ENCODE data around the gene BSCL2. TPM values are rescaled to one million over a fixed set of nuclear protein-coding genes. Genes with fewer than 3 reads are reported as not detected.
"Not testable (repeated sequence)": the region's sequence is repeated elsewhere in the genome, so short reads cannot be mapped to it uniquely, and the experiment has no call there.

The BSCL2 gene
- total RNA-seq, 1 experiment from 2014 or later, result 97.2 TPM

DNA sequence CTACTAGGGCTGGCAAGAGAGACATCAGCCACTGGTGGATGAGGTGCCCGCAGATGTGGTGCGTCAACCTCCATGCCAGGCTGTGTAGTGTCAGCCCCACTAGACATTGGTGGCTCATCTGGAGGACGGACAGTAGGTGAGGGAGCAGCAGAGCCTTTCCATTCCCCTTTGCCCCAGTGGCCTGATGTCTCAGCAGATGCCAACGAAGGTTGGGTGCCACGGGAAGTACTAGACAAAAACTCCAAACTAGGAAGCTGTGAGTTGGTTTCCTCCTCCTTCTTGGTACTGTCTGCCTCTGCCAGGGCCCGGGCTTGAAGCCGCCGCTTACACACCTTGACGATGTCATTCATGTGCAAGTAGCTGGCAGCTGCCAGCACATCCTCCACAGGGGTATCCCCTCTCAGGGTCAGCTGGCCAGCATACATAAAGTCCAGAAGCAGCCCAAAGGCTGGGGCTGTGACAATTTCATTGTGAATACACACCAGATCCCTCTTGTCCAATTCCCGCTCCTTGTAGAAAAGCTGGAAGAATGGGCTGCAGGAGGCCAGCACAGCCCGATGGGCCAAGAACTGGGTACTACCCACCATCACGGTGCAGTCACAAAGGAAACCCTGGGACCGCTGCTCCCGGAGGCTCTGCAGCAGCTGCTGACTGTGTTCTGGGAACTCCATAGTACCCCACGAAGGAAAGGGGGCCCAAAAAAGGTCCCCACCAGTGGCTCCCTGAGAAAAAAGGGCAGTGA, 45.9 kb upstream of the BSCL2 start:
- no peaks in the 10 kb centered on the region; the same call in 1 of the 2 replicates for H3K27me3 Mint-ChIP-seq (ENCODE audit: low read depth)
- H3K4me3 Mint-ChIP-seq, result peak overlapping the region; percentile 95
- ATAC-seq (no peak), DNase-seq (ENCODE audit: low spot score) (no peak)
- H3K36me3 Mint-ChIP-seq, result peaks cover 41% of the 10 kb centered on the region
- H3K27ac Mint-ChIP-seq, result peak overlapping the region; percentile 78; the same call in 1 of the 2 replicates
- CTCF ChIA-PET, result interaction anchor here (0.7 to 2.7 kb wide), 20 partner anchors 7 to 413 kb away, joined by 3 to 67 read pairs (median 4); partner anchors contain the start of genes BSCL2, GNG3, HNRNPUL2 and NXF1
- POLR2A ChIA-PET, result interaction anchor here (0.6 to 2.5 kb wide), 18 partner anchors 16 to 162 kb away, joined by 3 to 30 read pairs (median 8); partner anchors contain the start of genes B3GAT3, BSCL2, C11orf98 and CSKMT
- peaks cover 23% of the 10 kb centered on the region for H3K4me1 Mint-ChIP-seq
- no peaks in the 10 kb centered on the region for H3K9me3 Mint-ChIP-seq
- TF ChIP-seq, protein P1, sequence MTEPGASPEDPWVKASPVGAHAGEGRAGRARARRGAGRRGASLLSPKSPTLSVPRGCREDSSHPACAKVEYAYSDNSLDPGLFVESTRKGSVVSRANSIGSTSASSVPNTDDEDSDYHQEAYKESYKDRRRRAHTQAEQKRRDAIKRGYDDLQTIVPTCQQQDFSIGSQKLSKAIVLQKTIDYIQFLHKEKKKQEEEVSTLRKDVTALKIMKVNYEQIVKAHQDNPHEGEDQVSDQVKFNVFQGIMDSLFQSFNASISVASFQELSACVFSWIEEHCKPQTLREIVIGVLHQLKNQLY (CRISPR knock-in tag; IDR thresholded peaks at IDR 0.05), result no peak
- TF ChIP-seq OVOL2 (CRISPR knock-in tag; IDR thresholded peaks at IDR 0.05; ENCODE audit: borderline replicate concordance) (no peak), PRRX2 (CRISPR knock-in tag; IDR thresholded peaks at IDR 0.05) (no peak), ZNF219 (CRISPR knock-in tag; IDR thresholded peaks at IDR 0.05; ENCODE audit: borderline replicate concordance) (no peak), ELF4 (CRISPR knock-in tag; IDR thresholded peaks at IDR 0.05; ENCODE audit: low read depth) (no peak), NFATC4 (CRISPR knock-in tag; IDR thresholded peaks at IDR 0.05) (no peak)
- TF ChIP-seq, protein P2, sequence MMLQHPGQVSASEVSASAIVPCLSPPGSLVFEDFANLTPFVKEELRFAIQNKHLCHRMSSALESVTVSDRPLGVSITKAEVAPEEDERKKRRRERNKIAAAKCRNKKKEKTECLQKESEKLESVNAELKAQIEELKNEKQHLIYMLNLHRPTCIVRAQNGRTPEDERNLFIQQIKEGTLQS (CRISPR knock-in tag; conservative IDR thresholded peaks at IDR 0.05), result no peak
- TF ChIP-seq, protein P3, sequence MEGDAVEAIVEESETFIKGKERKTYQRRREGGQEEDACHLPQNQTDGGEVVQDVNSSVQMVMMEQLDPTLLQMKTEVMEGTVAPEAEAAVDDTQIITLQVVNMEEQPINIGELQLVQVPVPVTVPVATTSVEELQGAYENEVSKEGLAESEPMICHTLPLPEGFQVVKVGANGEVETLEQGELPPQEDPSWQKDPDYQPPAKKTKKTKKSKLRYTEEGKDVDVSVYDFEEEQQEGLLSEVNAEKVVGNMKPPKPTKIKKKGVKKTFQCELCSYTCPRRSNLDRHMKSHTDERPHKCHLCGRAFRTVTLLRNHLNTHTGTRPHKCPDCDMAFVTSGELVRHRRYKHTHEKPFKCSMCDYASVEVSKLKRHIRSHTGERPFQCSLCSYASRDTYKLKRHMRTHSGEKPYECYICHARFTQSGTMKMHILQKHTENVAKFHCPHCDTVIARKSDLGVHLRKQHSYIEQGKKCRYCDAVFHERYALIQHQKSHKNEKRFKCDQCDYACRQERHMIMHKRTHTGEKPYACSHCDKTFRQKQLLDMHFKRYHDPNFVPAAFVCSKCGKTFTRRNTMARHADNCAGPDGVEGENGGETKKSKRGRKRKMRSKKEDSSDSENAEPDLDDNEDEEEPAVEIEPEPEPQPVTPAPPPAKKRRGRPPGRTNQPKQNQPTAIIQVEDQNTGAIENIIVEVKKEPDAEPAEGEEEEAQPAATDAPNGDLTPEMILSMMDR (IDR thresholded peaks at IDR 0.05), result no peak
- TF ChIP-seq, protein P4, sequence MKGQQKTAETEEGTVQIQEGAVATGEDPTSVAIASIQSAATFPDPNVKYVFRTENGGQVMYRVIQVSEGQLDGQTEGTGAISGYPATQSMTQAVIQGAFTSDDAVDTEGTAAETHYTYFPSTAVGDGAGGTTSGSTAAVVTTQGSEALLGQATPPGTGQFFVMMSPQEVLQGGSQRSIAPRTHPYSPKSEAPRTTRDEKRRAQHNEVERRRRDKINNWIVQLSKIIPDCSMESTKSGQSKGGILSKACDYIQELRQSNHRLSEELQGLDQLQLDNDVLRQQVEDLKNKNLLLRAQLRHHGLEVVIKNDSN (CRISPR knock-in tag; IDR thresholded peaks at IDR 0.05), result no peak

DNA sequence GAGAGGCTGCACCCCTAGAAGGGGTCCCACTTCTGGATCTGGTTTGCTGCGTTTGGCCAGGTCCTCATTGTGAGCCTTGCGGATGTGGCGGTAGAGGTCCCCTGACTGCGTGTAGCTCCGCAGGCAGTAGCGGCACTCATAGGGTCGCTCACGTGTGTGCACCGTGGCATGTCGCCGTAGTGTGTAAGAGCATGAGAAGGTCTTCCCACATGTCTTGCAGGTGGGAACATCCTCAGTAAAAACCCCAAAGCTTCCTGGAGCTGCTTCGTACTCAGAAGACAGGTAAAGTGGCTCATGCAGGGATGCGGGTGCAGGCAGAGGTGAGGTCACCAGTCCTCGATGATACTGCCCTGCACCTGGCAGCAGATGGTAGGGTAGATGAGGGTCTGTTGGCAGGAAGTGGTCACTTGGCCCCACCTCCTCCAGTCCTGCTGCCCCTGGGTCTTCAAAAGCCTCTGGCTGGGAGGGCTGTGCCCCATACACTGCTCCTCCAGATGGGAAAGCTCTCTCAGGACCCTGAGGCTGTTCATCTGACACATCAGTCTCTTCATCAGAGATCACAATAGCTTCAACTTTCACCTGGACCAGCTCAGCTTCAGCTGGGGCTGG, 45.1 kb upstream of the BSCL2 start:
- DNase-seq (ENCODE audit: low spot score), result no peak
- Mint-ChIP-seq H3K27ac (peak overlapping the region; percentile 76), H3K4me1 (peaks cover 20% of the 10 kb centered on the region), H3K27me3 (ENCODE audit: low read depth) (no peaks in the 10 kb centered on the region; the same call in 1 of the 2 replicates), H3K4me3 (no peak overlapping the region), H3K36me3 (peaks cover 41% of the 10 kb centered on the region), H3K9me3 (no peaks in the 10 kb centered on the region)
- 0 out of 2 replicates have a peak, but pooled peaks have one; percentile 54 for TF ChIP-seq SMAD4 (CRISPR knock-in tag; IDR thresholded peaks at IDR 0.05)
- no peak for TF ChIP-seq KAT7 (CRISPR knock-in tag; IDR thresholded peaks at IDR 0.05; ENCODE audit: borderline replicate concordance)
- ChIA-PET CTCF (interaction anchor here (2.3 kb wide), 1 partner anchor 24 kb away, joined by 32 read pairs; the partner anchor contains the start of genes HNRNPUL2 and TTC9C), POLR2A (interaction anchor here (0.6 kb wide), 1 partner anchor 138 kb away, joined by 5 read pairs; no protein-coding TSS in a partner anchor)
- ATAC-seq, result no peak

DNA sequence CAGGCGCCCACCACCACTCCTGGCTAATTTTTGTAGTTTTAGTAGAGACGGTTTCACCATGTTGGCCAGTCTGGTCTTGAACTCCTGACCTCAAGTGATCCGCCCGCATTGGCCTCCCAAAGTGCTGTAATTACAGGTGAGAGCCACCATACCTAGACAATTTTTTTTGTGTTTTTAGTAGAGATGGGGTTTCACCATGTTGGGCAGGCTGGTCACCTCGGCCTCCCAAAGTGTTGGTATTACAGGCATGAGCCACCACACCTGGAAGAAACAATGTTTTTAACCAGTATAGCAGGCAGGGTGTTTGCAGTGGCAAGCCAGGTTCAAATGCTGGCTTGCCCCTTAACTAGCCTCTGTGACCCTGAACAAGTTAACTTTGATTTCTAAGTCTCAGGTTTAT, 42.7 kb upstream of the BSCL2 start:
- H3K9me3 Mint-ChIP-seq; ATAC-seq; H3K4me1 Mint-ChIP-seq; H3K4me3 Mint-ChIP-seq; H3K27me3 Mint-ChIP-seq (ENCODE audit: low read depth); DNase-seq (ENCODE audit: low spot score); POLR2A ChIA-PET: not testable (repeated sequence)
- CTCF ChIA-PET, result interaction anchor here (0.6 to 1.4 kb wide), 2 partner anchors 20 to 54 kb away, joined by 4 read pairs; no protein-coding TSS in a partner anchor
- Mint-ChIP-seq H3K36me3 (peaks cover 41% of the 10 kb centered on the region), H3K27ac (peak overlapping the region; percentile 57; the same call in 1 of the 2 replicates)

DNA sequence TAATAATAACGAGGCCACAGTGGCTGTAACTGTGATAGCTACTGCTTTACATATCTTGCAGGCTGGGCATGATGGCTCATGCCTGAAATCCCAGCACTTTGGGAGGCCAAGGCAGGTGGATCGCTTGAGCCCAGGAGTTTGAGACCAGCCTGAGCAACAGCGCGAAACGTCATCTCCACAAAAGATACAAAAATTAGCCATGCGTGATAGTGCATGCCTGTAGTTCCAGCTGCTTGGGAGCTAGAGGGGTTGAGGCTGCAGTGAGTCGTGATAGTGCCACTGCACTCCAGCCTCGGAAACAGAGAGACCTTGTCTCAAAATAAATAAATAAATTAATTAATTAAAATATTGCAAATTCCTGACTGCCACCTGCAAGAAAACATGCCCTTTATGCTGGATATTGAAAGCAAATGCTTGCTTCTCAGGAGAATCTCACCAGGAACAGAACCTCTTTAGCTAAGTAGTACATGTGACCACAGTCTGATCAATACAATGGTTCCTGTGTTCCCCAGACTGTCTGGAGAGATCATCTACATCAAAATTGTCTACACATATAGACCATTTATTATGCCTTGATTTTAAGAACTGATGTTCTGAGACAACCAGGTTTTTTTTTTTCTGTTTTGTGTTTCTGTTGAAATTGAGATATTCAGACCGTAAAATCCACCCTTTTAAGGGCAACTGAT, 40.4 kb upstream of the BSCL2 start:
- ATAC-seq, result no peak
- Mint-ChIP-seq H3K9me3 (no peaks in the 10 kb centered on the region), H3K4me1 (peaks cover 6% of the 10 kb centered on the region), H3K27me3 (ENCODE audit: low read depth) (no peaks in the 10 kb centered on the region), H3K4me3 (no peak overlapping the region), H3K27ac (peak overlapping the region; percentile 80), H3K36me3 (peaks cover 27% of the 10 kb centered on the region)
- POLR2A ChIA-PET, result interaction anchor here (0.7 to 1.2 kb wide), 3 partner anchors 10 to 134 kb away, joined by 3 read pairs; no protein-coding TSS in a partner anchor
- DNase-seq (ENCODE audit: low spot score), result no peak
- CTCF ChIA-PET, result interaction anchor here (0.5 to 2.3 kb wide), 4 partner anchors 22 to 849 kb away, joined by 3 to 12 read pairs (median 4); no protein-coding TSS in a partner anchor
- TF ChIP-seq FOXP1 (CRISPR knock-in tag; IDR thresholded peaks at IDR 0.05; ENCODE audit: borderline replicate concordance), result no peak
- TF ChIP-seq ZNF671 (CRISPR knock-in tag; IDR thresholded peaks at IDR 0.05), result 0 out of 2 replicates have a peak, but pooled peaks have one; percentile 22
